Activated T-helper 1 cell treated with anti-CD3 and anti-CD28 coated beads, Interleukin-12 subunit alpha, Interleukin-12 subunit beta, Interleukin-2, Interleukin-4 antibody, amounts not matched to agents 30 ng/mL and 10 ng/mL and 1 ng/mL, durations not matched to agents 14 hours and 24 hours and 36 hours (primary cell): Measurements from ENCODE around the gene RBM47. TPM values are rescaled to one million over a fixed set of nuclear protein-coding genes. Genes with fewer than 3 reads are reported as not detected.
A peak's percentile ranks its signal among the peaks of the same experiment; 100 is the strongest.
"Not testable (repeated sequence)": the region's sequence is repeated elsewhere in the genome, so short reads cannot be mapped to it uniquely, and the experiment has no call there.

ENCODE experiments used
- DNase-seq: peaks from one replicate; pipeline ENCODE4 v3.0.0; 2021; ENCODE audit warnings: low spot score
- H3K27ac Mint-ChIP-seq: one replicate; pipeline ENCODE4 v1.8.0; 2021; ENCODE audit warnings: mild to moderate bottlenecking, mixed read lengths
- H3K27me3 Mint-ChIP-seq: one replicate; pipeline ENCODE4 v1.8.0; 2022; ENCODE audit warnings: mild to moderate bottlenecking, moderate library complexity, mixed read lengths; ENCODE audit not compliant: insufficient read depth
- H3K36me3 Mint-ChIP-seq: one replicate; pipeline ENCODE4 v1.8.0; 2021; ENCODE audit warnings: low read depth, mixed read lengths
- H3K4me1 Mint-ChIP-seq: one replicate; pipeline ENCODE4 v1.8.0; 2021; ENCODE audit warnings: low read depth, mixed read lengths
- H3K4me3 Mint-ChIP-seq: one replicate; pipeline ENCODE4 v1.8.0; 2021; ENCODE audit warnings: mild to moderate bottlenecking, moderate library complexity, mixed read lengths
- H3K9me3 Mint-ChIP-seq: one replicate; pipeline ENCODE4 v1.8.0; 2021; ENCODE audit warnings: mixed read lengths
- intact Hi-C: fragments of 100-400 bp; cut with micrococcal nuclease; formaldehyde crosslinking; loops from one replicate; pipeline ENCODE4 v1.15.1; 2024
- total RNA-seq: library from RNA; stranded (reverse); gene quantifications from 2 replicates; pipeline ENCODE4 v1.2.3, GENCODE V29; 2022

The RBM47 gene
- total RNA-seq, 1 donor from 2014 or later: 21.4 TPM

DNA sequence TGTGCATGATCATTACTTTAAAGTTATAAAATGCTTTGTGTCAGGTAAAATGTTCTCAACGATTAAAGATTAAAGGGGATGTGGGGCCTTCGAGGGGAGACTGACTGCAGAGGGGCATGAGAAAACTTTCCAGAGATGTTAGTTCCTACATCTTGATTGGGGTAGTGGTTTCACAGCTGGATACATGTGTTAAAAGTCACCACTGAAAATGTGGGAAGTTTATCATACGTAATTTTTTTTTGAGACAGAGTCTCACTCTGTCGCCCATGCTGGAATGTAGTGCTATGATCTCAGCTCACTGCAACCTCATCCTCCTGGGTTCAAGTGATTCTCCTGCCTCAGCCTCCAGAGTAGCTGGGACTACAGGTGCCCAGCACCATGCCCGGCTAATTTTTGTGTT lies 79.5 kb downstream of the RBM47 start:
- Mint-ChIP-seq H3K4me1 (peaks cover 60% of the 10 kb centered on the region), H3K9me3 (no peaks in the 10 kb centered on the region), H3K27ac (no peak overlapping the region), H3K4me3 (peak overlapping the region; percentile 11), H3K27me3 (no peaks in the 10 kb centered on the region), H3K36me3 (peaks cover 4% of the 10 kb centered on the region)
- DNase-seq: no peak
- intact Hi-C loops: loop anchor here (2.0 to 5.0 kb wide), 4 partner anchors 27 to 122 kb away; no protein-coding TSS in a partner anchor

DNA sequence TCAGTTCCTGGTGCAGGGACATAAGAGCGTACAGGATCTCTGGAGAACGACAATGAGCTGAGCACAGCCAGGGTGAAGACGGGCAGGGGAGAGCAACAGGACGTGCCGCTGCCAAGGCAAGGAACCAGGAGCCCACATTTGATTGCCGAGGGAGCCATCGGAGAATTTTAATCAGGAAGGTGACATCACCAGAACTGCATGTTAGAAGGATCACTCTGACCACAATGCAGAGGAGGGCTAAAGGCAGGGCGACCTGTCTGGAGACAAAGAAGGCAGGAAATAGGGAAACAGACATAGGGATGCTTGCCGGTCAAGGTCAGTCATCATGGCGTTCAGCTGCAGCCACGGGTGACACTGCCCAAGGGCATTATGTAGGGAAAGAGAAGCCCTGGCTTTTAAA lies 81.4 kb downstream of the RBM47 start:
- Mint-ChIP-seq H3K4me1 (peaks cover 44% of the 10 kb centered on the region), H3K27ac (no peak overlapping the region), H3K27me3 (no peaks in the 10 kb centered on the region), H3K36me3 (peaks cover 4% of the 10 kb centered on the region), H3K4me3 (no peak overlapping the region), H3K9me3 (no peaks in the 10 kb centered on the region)
- intact Hi-C loops: no loop called here
- no peak for DNase-seq

DNA sequence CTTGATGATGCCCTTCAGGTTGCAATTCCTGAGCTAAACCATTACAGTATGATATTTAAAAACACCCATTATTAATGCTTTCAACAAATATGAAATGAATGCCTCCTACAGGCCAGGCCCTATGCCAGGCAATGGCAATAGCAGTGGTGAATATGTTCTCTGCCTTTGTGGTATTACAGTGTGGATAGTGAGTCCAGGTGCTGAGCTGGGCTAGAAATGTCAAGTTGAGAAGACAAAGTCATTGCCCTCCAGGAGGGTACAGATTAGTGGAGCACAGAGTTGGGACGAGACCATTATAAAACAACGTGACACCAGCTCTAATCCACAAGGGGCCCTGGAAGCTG lies 81.9 kb downstream of the RBM47 start:
- Mint-ChIP-seq H3K27me3 (no peaks in the 10 kb centered on the region), H3K4me1 (peaks cover 42% of the 10 kb centered on the region), H3K4me3 (no peak overlapping the region), H3K9me3 (no peaks in the 10 kb centered on the region), H3K27ac (peak overlapping the region; percentile 2), H3K36me3 (peaks cover 4% of the 10 kb centered on the region)
- no peak for DNase-seq
- intact Hi-C loops: no loop called here

DNA sequence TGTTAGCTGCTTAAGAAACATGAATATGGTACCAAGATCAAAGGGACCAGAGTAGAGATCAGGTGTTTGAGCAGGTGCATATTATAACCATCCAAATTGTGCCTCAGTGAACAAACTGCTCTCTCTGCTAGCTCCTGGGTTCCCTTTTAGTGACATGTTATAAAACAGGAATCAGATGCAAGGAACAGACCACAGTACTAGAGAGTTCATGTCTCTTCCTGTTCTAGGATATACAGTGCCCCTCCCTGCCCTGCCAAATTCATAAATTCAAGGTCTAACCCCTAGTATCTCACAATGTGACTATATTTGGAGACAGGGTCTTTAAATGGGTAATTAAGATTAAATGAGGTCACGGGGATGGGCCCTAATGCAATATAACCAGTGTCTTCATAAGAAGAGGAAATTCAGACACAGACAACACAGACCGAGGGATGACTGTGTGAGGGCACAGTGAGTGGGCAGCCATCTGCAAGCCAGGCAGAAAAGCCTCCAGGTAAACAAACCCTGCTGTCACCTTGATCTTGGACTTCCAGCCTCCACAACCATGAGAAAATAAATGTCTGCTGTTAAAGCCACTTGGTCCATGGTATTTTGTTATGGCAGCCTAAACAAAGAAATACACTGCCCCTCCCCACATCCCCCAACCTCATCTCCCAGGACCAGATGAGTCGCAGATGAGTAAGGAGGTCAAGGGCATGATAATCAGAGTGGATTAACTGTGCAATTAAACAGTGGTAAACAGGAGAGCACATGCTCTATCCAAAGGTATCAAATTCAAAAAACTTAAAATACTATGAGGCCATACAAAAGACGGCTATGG lies 82.5 kb downstream of the RBM47 start:
- no peak for DNase-seq
- Mint-ChIP-seq H3K27ac (no peak overlapping the region), H3K4me3 (no peak overlapping the region), H3K27me3 (no peaks in the 10 kb centered on the region), H3K4me1 (peaks cover 36% of the 10 kb centered on the region), H3K36me3 (peaks cover 4% of the 10 kb centered on the region), H3K9me3 (no peaks in the 10 kb centered on the region)
- intact Hi-C loops: no loop called here

DNA sequence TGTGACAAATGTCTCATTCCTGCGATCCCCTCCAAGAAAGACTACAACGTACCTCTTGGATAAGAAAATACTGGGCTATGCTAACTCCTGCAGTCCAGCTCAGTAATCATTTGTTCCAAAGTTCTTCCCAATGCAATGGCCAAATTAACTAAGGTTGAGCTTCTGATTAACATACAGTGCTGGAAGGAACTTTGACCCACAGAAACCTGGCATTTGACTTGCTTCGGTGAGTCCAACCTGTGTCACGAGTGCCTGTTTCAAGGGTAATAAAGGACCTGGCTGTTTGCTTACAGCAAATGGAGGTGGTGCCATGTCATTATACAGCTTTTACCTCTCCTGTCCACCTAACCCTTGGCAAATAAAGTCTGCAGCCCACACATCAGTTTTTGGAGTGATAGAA lies 83.2 kb downstream of the RBM47 start:
- Mint-ChIP-seq H3K9me3 (no peaks in the 10 kb centered on the region), H3K27me3 (no peaks in the 10 kb centered on the region), H3K4me1 (peaks cover 30% of the 10 kb centered on the region), H3K27ac (no peak overlapping the region), H3K36me3 (peaks cover 4% of the 10 kb centered on the region), H3K4me3 (no peak overlapping the region)
- intact Hi-C loops: no loop called here
- DNase-seq: no peak

DNA sequence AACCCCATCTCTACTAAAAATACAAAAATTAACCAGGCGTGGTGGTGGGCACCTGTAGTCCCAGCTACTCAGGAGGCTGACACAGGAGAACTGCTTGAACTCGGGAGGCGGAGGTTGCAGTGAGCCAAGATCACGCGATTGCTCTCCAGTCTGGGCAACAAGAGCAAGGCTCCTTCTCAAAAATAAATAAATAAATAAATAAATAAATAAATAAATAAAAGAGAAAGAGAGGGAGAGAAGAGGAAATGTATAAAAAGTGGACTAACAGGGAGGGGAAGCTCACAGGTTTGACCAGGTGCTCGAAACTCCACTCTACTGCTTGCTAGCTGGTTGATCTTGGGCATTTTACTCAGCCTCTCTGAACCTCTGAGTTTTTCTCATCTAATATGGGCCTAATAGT lies 84.2 kb downstream of the RBM47 start:
- H3K36me3 Mint-ChIP-seq, H3K27ac Mint-ChIP-seq, H3K9me3 Mint-ChIP-seq, intact Hi-C loops, DNase-seq, H3K4me3 Mint-ChIP-seq, H3K27me3 Mint-ChIP-seq: not testable (repeated sequence)
- H3K4me1 Mint-ChIP-seq: peaks cover 19% of the 10 kb centered on the region

DNA sequence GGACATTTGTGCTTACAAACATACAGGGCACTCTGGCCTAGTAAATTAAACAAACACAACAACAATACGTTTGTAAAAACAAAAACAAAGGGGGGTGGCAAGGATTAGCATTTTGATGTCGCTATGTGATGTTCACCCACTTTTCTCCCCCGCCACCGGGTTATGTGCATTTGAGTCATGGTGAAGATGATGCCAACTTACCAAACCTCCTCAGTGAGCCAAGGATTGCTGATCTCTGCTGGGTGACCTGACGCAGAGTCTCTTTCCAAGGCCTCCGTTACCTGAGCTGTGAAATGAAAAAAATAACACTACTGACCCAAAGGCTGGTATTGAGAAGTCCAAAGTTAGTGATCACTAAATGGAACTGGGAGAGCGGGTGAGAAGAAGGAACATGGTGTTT lies 85.4 kb downstream of the RBM47 start:
- Mint-ChIP-seq H3K27ac (no peak overlapping the region), H3K9me3 (no peaks in the 10 kb centered on the region), H3K36me3 (no peaks in the 10 kb centered on the region), H3K4me1 (peaks cover 14% of the 10 kb centered on the region), H3K27me3 (no peaks in the 10 kb centered on the region), H3K4me3 (no peak overlapping the region)
- DNase-seq: no peak
- intact Hi-C loops: no loop called here

DNA sequence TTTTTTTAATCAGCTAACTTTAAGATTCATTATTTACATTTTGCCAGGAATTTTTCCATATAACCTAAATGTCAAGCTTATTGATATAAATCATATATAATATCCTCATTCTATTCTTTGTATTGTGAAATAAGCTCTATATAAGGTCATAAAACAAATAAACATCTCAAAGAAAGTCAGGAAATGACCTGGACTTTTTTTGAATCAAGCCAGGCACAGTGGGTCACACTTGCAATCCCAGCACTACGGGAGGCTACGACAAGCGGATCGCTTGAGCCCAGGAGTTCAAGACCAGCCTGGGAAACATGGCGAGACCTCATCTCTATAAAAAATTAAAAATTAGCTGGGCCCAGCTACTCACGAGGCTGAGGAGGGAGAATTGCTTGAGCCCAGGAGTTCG lies 88.9 kb downstream of the RBM47 start:
- no peaks in the 10 kb centered on the region for H3K9me3 Mint-ChIP-seq
- no peak for DNase-seq
- H3K27me3 Mint-ChIP-seq: no peaks in the 10 kb centered on the region
- peaks cover 2% of the 10 kb centered on the region for H3K36me3 Mint-ChIP-seq
- intact Hi-C loops: no loop called here
- no peak overlapping the region for H3K4me3 Mint-ChIP-seq
- H3K4me1 Mint-ChIP-seq: no peaks in the 10 kb centered on the region
- H3K27ac Mint-ChIP-seq: no peak overlapping the region

DNA sequence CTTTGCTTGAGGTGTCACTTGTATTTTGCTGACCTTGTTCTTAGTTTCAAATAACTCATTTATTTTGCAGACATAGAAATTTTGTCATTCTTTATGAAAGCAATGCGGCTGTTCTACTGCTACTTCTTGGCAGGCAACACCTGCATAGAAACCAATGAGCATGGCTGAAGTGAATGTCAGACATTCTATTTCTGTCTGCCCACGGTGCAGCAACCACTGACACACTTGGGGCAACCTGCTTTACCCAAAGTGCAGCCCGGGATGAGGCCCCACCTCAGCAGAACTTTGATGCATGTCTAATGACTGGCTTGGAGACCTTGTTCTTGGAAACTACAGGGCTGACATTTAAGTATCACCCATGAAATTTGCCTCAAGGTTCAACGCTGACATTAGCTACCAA lies 93.6 kb downstream of the RBM47 start:
- Mint-ChIP-seq H3K4me1 (peaks cover 8% of the 10 kb centered on the region), H3K9me3 (no peaks in the 10 kb centered on the region), H3K36me3 (peaks cover 4% of the 10 kb centered on the region), H3K4me3 (no peak overlapping the region), H3K27me3 (no peaks in the 10 kb centered on the region), H3K27ac (no peak overlapping the region)
- intact Hi-C loops: no loop called here
- no peak for DNase-seq

DNA sequence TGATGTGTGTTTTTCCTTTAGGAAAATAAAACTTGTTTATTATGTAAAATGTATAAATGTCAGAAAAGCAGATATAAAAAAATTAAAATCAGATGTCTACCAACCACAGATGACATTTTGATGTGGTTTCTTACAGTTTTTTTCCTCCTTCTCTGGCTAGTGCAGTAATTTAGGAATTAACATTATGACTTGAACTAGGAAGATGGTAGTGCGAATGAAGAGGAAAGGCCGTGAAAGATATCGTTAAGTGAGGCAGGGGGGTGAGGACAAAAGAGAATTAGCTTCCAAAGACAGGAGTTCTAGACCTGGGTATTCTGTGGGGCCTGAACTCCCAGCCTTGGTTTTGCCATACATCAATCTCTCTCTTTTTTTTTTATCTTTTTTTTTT lies 98.0 kb downstream of the RBM47 start:
- Mint-ChIP-seq H3K36me3 (peaks cover 2% of the 10 kb centered on the region), H3K4me1 (peaks cover 8% of the 10 kb centered on the region), H3K9me3 (no peaks in the 10 kb centered on the region), H3K27me3 (no peaks in the 10 kb centered on the region), H3K4me3 (no peak overlapping the region), H3K27ac (no peak overlapping the region)
- intact Hi-C loops: no loop called here
- DNase-seq: no peak

DNA sequence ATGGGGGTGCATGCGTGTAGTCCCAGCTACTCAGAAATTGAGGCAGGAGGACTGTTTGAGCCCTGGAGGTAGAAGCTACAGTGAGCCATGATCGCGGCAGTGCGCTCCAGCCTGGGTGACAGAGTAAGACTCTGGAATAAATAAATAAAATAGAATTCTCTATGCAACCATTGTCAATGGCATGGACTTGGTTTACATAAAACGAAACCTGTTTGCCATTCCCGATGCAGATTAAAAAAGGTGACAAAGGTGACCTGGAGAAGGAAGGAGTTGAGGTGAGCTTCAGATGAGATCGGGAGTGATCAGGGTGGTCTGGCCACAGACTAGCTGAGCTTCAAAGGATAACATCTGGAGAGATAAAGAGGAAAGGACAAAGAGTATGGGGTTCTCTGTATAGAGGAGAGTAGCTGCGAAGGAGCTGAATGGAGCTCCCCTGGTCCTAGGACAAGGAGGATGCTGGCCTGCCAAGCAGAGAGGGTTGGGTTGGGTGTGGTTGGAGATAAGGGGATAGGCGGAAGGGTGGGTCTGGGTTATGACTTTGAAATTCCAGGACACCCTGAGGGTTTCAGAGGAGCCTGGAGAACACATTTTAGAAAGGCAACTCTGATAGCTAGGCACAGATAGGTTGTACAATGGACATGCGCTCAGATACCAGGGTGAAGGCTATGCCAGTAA lies 98.6 kb downstream of the RBM47 start:
- intact Hi-C loops: no loop called here
- H3K9me3 Mint-ChIP-seq: no peaks in the 10 kb centered on the region
- H3K36me3 Mint-ChIP-seq: peaks cover 2% of the 10 kb centered on the region
- peaks cover 8% of the 10 kb centered on the region for H3K4me1 Mint-ChIP-seq
- H3K27me3 Mint-ChIP-seq: no peaks in the 10 kb centered on the region
- H3K27ac Mint-ChIP-seq: no peak overlapping the region
- DNase-seq: no peak
- no peak overlapping the region for H3K4me3 Mint-ChIP-seq

DNA sequence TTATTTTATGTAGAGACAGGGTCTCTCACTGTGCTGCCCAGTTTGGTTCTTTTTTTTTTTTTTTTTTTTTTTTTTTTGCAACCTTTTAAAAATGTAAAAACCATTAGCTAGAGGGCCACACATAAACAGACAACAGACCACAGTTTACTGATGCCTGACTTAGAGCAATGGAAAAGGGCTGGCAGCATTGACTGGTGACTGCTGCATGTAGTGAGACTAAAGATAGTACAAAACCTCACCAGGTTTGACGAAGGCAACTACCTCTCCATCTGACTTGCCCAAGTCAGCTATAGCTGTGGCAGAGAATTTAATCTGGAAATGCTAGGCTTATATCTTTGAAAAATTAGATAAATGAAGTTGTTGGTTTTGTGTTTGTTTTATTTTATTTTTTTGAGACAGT lies 102.9 kb downstream of the RBM47 start:
- H3K4me1 Mint-ChIP-seq: peaks cover 6% of the 10 kb centered on the region
- intact Hi-C loops: no loop called here
- no peak for DNase-seq
- no peak overlapping the region for H3K4me3 Mint-ChIP-seq
- H3K27me3 Mint-ChIP-seq: no peaks in the 10 kb centered on the region
- no peaks in the 10 kb centered on the region for H3K9me3 Mint-ChIP-seq
- H3K27ac Mint-ChIP-seq: no peak overlapping the region
- H3K36me3 Mint-ChIP-seq: peaks cover 2% of the 10 kb centered on the region

DNA sequence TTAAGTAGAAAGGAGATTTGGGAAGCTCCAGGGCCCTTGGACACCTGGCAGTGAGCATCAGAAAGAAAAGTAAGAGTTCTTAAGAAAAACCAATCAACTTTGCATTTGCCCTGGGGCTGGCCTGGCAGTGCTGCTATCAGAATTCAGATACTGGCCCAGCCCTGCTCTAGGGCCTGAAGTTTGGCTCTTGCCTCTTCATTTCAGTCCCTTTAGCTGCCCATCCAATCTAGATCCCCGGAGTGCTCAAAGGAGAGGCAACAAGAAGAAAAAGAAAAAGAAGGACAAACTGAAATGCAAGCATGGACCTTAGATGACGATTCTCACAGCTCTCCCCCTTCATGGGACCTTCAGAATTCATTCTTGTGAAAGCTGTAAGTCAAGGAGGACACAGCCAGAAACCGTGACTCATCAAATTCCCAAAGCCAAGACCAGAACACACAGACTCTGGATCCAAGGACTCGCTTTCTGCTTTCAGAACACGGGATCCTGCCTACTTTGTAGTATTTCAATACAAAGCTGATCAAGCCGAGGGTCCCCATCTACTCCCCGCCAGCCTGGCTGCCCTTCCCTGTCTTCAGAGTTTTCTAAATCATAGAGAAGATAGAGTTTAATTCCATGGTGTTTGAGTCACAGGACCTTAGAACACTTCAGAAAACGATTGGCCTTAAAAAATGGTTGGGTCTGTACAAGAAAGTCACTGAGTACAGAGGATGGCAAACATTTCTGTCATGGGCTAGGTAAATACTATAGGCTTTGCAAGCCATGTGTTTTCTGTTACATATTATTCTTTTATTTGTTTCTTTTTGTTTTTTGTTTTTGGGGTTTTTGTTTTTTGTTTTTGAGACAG lies 103.7 kb downstream of the RBM47 start:
- intact Hi-C loops: no loop called here
- H3K4me3 Mint-ChIP-seq: no peak overlapping the region
- DNase-seq: no peak
- no peaks in the 10 kb centered on the region for H3K36me3 Mint-ChIP-seq
- no peak overlapping the region for H3K27ac Mint-ChIP-seq
- no peaks in the 10 kb centered on the region for H3K4me1 Mint-ChIP-seq
- no peaks in the 10 kb centered on the region for H3K27me3 Mint-ChIP-seq
- no peaks in the 10 kb centered on the region for H3K9me3 Mint-ChIP-seq
